PFSK-1 (cell line): ENCODE data around the gene LPXN.

ENCODE experiments used
- POLR2AphosphoS5 ChIP-seq: IDR thresholded peaks from 2 replicates; pipeline ENCODE4 v1.6.1; 2012; ENCODE audit warnings: low read depth, mild to moderate bottlenecking, control low read depth, low read length, moderate library complexity
- REST ChIP-seq, 2 experiments: IDR thresholded peaks; 2 replicates each; pipeline versions ENCODE4 v1.6.1 to v1.8.0; 2011 to 2012; ENCODE audit warnings: low read depth in 2 of 2, low read length in 2 of 2, control low read depth in 1 of 2, inconsistent platforms in 1 of 2, mild to moderate bottlenecking in 1 of 2, moderate library complexity in 1 of 2; ENCODE audit not compliant: insufficient read depth in 1 of 2
- SIN3A ChIP-seq: IDR thresholded peaks from 2 replicates; pipeline ENCODE4 v1.6.1; 2012; ENCODE audit warnings: mild to moderate bottlenecking, low read length, moderate library complexity, borderline replicate concordance; ENCODE audit not compliant: insufficient read depth
- TAF1 ChIP-seq: IDR thresholded peaks from 2 replicates; pipeline ENCODE4 v1.6.1; 2012; ENCODE audit warnings: low read length, control low read depth, borderline replicate concordance; ENCODE audit not compliant: insufficient read depth

- TF ChIP-seq TAF1 (no peak), POLR2AphosphoS5 (no peak), SIN3A (no peak), REST (IDR thresholded peaks at IDR 0.05; ENCODE audit: insufficient read depth in 1 of 2, low read depth in 2 of 2, low read length in 2 of 2) (no peak)
Observed at GRCh38 chr11:58617976-58618557, 42.4 kb upstream of the LPXN start.
